HCT116 (cell line): ENCODE results near the gene SNRPA1. TPM values are rescaled to one million over a fixed set of nuclear protein-coding genes. Genes with fewer than 3 reads are reported as not detected.

Experiments
- ATAC-seq: fragments of 200-7000 bp; cut with Tn5 transposase; 2 replicates; pipeline ENCODE4 v1.9.1; 2020; ENCODE audit warnings: mild to moderate bottlenecking, moderate library complexity
- BruUV-seq: library from RNA; stranded (reverse); fragments of 400-500 nt; replicated peaks from 2 replicates; lab custom pipeline; 2021; lab: Mats Ljungman, UMichigan
- CTCF ChIA-PET: fragments of 300-600 bp; sonication (Branson Sonifier 250); formaldehyde crosslinking; loops from one replicate; lab custom pipeline; 2021; ENCODE audit warnings: antibody characterized with exemption; lab: Charles Lee
- POLR2A ChIA-PET: fragments of 300-600, 350-600 bp; sonication (Branson Sonifier 250); formaldehyde crosslinking; loops from one replicate; lab custom pipeline; 2021; ENCODE audit warnings: antibody characterized with exemption; lab: Charles Lee
- RAD21 ChIA-PET, 2 experiments: fragments of 300-600 bp; sonication (Branson Sonifier 250); formaldehyde crosslinking; loops; one replicate each; lab custom pipeline; 2023; ENCODE audit warnings: low total read pairs in 2 of 2; ENCODE audit not compliant: uncharacterized antibody in 2 of 2, unreplicated experiment in 2 of 2, low non-redundant PET in 1 of 2; lab: Charles Lee
- DNase-seq: peaks from one replicate; pipeline ENCODE4 v3.0.0-alpha.2; 2010; ENCODE audit warnings: low read depth, low spot score
- H2AFZ ChIP-seq: fragments of 200-600 bp; shearing (Covaris generic), sonication (generic); 2 replicates; pipeline ENCODE4 v1.6.1; 2017; ENCODE audit warnings: low read depth, mixed run types, mixed read lengths, antibody characterized with exemption, low read length; ENCODE audit not compliant: poor library complexity, severe bottlenecking
- H3K27ac ChIP-seq: 2 replicates; pipeline ENCODE4 v1.5.1; 2012; ENCODE audit warnings: low read depth, low read length
- H3K27me3 ChIP-seq: fragments of 200-600 bp; sonication (generic); 2 replicates; pipeline ENCODE4 v1.6.1; 2016; ENCODE audit warnings: mixed run types, low read length, mixed read lengths; ENCODE audit not compliant: insufficient read depth
- H3K36me3 ChIP-seq, 2 experiments: fragments of 200-500 bp in 1 of 2; fragments of 200-600 bp in 1 of 2; sonication (Bioruptor generic) in 1 of 2; sonication (generic) in 1 of 2; 2 replicates each; pipeline versions ENCODE4 v1.5.1 to v1.6.1; 2014 to 2016; ENCODE audit warnings: low read length in 2 of 2, inconsistent platforms in 1 of 2, mixed read lengths in 1 of 2, mixed run types in 1 of 2; ENCODE audit not compliant: insufficient read depth in 2 of 2, control insufficient read depth in 1 of 2
- H3K4me1 ChIP-seq, 2 experiments: fragments of 200-600 bp in 1 of 2; sonication (generic) in 1 of 2; 2 replicates each; pipeline versions ENCODE4 v1.5.1 to v1.6.1; 2012 to 2017; ENCODE audit warnings: low read length in 2 of 2, inconsistent platforms in 1 of 2, mild to moderate bottlenecking in 1 of 2, mixed read lengths in 1 of 2, mixed run types in 1 of 2, moderate library complexity in 1 of 2; ENCODE audit not compliant: insufficient read depth in 2 of 2, control insufficient read depth in 1 of 2
- H3K4me2 ChIP-seq: fragments of 200-600 bp; sonication (generic); 2 replicates; pipeline ENCODE4 v1.6.1; 2017; ENCODE audit warnings: mixed run types, low read length, mixed read lengths
- H3K4me3 ChIP-seq, 2 experiments: fragments of 200-600 bp in 1 of 2; sonication (generic) in 1 of 2; replicated peaks in 1 of 2; 2 replicates each; pipeline ENCODE4 v1.5.1; 2011 to 2016; ENCODE audit warnings: low read length in 2 of 2, control low read depth in 1 of 2, low read depth in 1 of 2, mild to moderate bottlenecking in 1 of 2, mixed read lengths in 1 of 2, mixed run types in 1 of 2
- H3K79me2 ChIP-seq: fragments of 200-600 bp; sonication (generic); 2 replicates; pipeline ENCODE4 v1.6.1; 2017; ENCODE audit warnings: mild to moderate bottlenecking, mixed run types, low read length, moderate library complexity, mixed read lengths; ENCODE audit not compliant: insufficient read depth
- H3K9ac ChIP-seq: fragments of 200-600 bp; sonication (generic); 2 replicates; pipeline ENCODE4 v1.6.1; 2016; ENCODE audit warnings: low read length, mixed read lengths
- H3K9me2 ChIP-seq: fragments of 200-600 bp; sonication (generic), shearing (Covaris generic); 2 replicates; pipeline ENCODE4 v1.6.1; 2017; ENCODE audit warnings: mixed run types, mild to moderate bottlenecking, moderate library complexity; ENCODE audit not compliant: insufficient read depth
- H3K9me3 ChIP-seq, 2 experiments: fragments of 200-500 bp in 1 of 2; fragments of 200-600 bp in 1 of 2; sonication (Bioruptor generic) in 1 of 2; sonication (generic) in 1 of 2; 2 replicates each; pipeline ENCODE4 v1.6.1; 2014 to 2017; ENCODE audit warnings: low read length in 2 of 2, mixed read lengths in 2 of 2, inconsistent platforms in 1 of 2, low read depth in 1 of 2, mild to moderate bottlenecking in 1 of 2, mixed run types in 1 of 2, moderate library complexity in 1 of 2; ENCODE audit not compliant: control insufficient read depth in 1 of 2, insufficient read depth in 1 of 2
- H4K20me1 ChIP-seq: fragments of 200-600 bp; sonication (generic), shearing (Covaris generic); 2 replicates; pipeline ENCODE4 v1.6.1; 2017; ENCODE audit warnings: mixed run types, mild to moderate bottlenecking, moderate library complexity; ENCODE audit not compliant: insufficient read depth
- ATF3 ChIP-seq: IDR thresholded peaks from 2 replicates; pipeline ENCODE4 v1.6.1; 2012
- CEBPB ChIP-seq: IDR thresholded peaks from 2 replicates; pipeline ENCODE4 v1.6.1; 2012; ENCODE audit warnings: low read depth
- CTCF ChIP-seq, 3 experiments: fragments of 200-600 bp in 1 of 3; sonication (generic) in 1 of 3; IDR thresholded peaks in 2 of 3; conservative IDR thresholded peaks in 1 of 3; 2 replicates each; pipeline ENCODE4 v1.5.1; 2012 to 2017; ENCODE audit warnings: low read depth in 2 of 3, low read length in 2 of 3, antibody characterized with exemption in 1 of 3, borderline replicate concordance in 1 of 3, control low read depth in 1 of 3, mild to moderate bottlenecking in 1 of 3, mixed read lengths in 1 of 3, mixed run types in 1 of 3, moderate library complexity in 1 of 3; ENCODE audit not compliant: insufficient read depth in 1 of 3
- JUND ChIP-seq: IDR thresholded peaks from 2 replicates; pipeline ENCODE4 v1.6.1; 2012
- POLR2A ChIP-seq: IDR thresholded peaks from 2 replicates; pipeline ENCODE4 v1.7.0; 2011; ENCODE audit warnings: borderline replicate concordance; ENCODE audit not compliant: insufficient read depth, insufficient read length; ENCODE audit errors: extremely low read depth
- SRF ChIP-seq: IDR thresholded peaks from 2 replicates; pipeline ENCODE4 v1.6.1; 2012; ENCODE audit warnings: low read depth
- TCF7L2 ChIP-seq: IDR thresholded peaks from 2 replicates; pipeline ENCODE4 v1.7.0; 2011; ENCODE audit warnings: borderline replicate concordance, inconsistent platforms; ENCODE audit not compliant: insufficient read depth, insufficient read length; ENCODE audit errors: extremely low read depth
- YY1 ChIP-seq: IDR thresholded peaks from 2 replicates; pipeline ENCODE4 v1.6.1; 2011; ENCODE audit warnings: low read length, low read depth, moderate library complexity, mild to moderate bottlenecking; ENCODE audit not compliant: insufficient replicate concordance; ENCODE audit errors: extremely low read depth
- ZBTB33 ChIP-seq: IDR thresholded peaks from 2 replicates; pipeline ENCODE4 v1.6.1; 2011; ENCODE audit warnings: mild to moderate bottlenecking, low read length, moderate library complexity; ENCODE audit not compliant: insufficient replicate concordance; ENCODE audit errors: extremely low read depth
- ZFX ChIP-seq: fragments of 450-650 bp; IDR thresholded peaks from 2 replicates; pipeline ENCODE4 v1.6.1; 2017
- ZNF274 ChIP-seq: fragments of 200-500 bp; sonication (Bioruptor generic); IDR thresholded peaks from 2 replicates; pipeline ENCODE4 v1.6.1; 2014; ENCODE audit warnings: mild to moderate bottlenecking, low read depth, low read length, inconsistent platforms
- intact Hi-C: fragments of 100-400 bp; cut with micrococcal nuclease; formaldehyde crosslinking; loops from 2 replicates; pipeline ENCODE4 v1.10.0; 2022
- total RNA-seq: library from RNA; stranded (reverse); gene quantifications from one replicate; pipeline ENCODE4 v1.2.1, GENCODE V29; 2021; ENCODE audit not compliant: unreplicated experiment

Gene SNRPA1
- total RNA-seq, 1 experiment from 2014 or later: 104 TPM

GRCh38 chr15:101326026-101326315, 30.9 kb upstream of the SNRPA1 start:
- intact Hi-C loops: no loop called here
- POLR2A ChIA-PET: no interaction called here
- no TSS peak for BruUV-seq

GRCh38 chr15:101325263-101326025, 30.4 kb upstream of the SNRPA1 start:
- H3K9me3 ChIP-seq: no peaks in the 10 kb centered on the region
- BruUV-seq: no TSS peak
- DNase-seq (no peak), ATAC-seq (no peak)
- ChIA-PET CTCF (no interaction called here), POLR2A (no interaction called here), RAD21 (no interaction called here)
- H3K9ac ChIP-seq: no peak overlapping the region
- intact Hi-C loops: no loop called here
- no peak overlapping the region for H3K27ac ChIP-seq
- H3K79me2 ChIP-seq: no peaks in the 10 kb centered on the region
- H3K4me3 ChIP-seq: no peak overlapping the region
- no peak overlapping the region for H2AFZ ChIP-seq
- no peaks in the 10 kb centered on the region for H3K36me3 ChIP-seq
- H3K4me2 ChIP-seq: no peak overlapping the region
- no peaks in the 10 kb centered on the region for H3K9me2 ChIP-seq
- H3K27me3 ChIP-seq: no peaks in the 10 kb centered on the region
- no peaks in the 10 kb centered on the region for H3K4me1 ChIP-seq
- H4K20me1 ChIP-seq: no peaks in the 10 kb centered on the region
- no peak for TF ChIP-seq YY1
- TF ChIP-seq CEBPB: no peak
- TF ChIP-seq ZBTB33: no peak
- no peak for TF ChIP-seq TCF7L2
- no peak for TF ChIP-seq JUND
- TF ChIP-seq CTCF (IDR thresholded peaks at IDR 0.05 in 2 of 3, conservative IDR thresholded peaks at IDR 0.05 in 1 of 3; ENCODE audit: borderline replicate concordance in 1 of 3, insufficient read depth in 1 of 3, low read depth in 2 of 3, low read length in 2 of 3): no peak
- TF ChIP-seq ATF3: no peak
- TF ChIP-seq ZNF274: no peak
- no peak for TF ChIP-seq ZFX

More at GRCh38 chr15:101326026-101326315, 30.9 kb upstream of the SNRPA1 start:
- Histone ChIP-seq H3K36me3 (no peaks in the 10 kb centered on the region), H3K27ac (no peak overlapping the region), H3K27me3 (no peaks in the 10 kb centered on the region), H3K9me3 (no peaks in the 10 kb centered on the region), H3K79me2 (no peaks in the 10 kb centered on the region), H3K9ac (no peak overlapping the region), H3K4me3 (no peak overlapping the region), H3K4me2 (no peak overlapping the region), H3K4me1 (no peaks in the 10 kb centered on the region), H3K9me2 (no peaks in the 10 kb centered on the region), H2AFZ (no peak overlapping the region), H4K20me1 (no peaks in the 10 kb centered on the region)
- no peak for TF ChIP-seq SRF
- TF ChIP-seq POLR2A: no peak
- no peak for ATAC-seq
- RAD21 ChIA-PET: no interaction called here
- no peak for DNase-seq
- CTCF ChIA-PET: no interaction called here
